Testis (tissue), 2 donors: ENCODE data around the gene TMEM271.

Source experiments
- POLR2A ChIP-seq: fragments of 450-650 bp; IDR thresholded peaks from one replicate; pipeline ENCODE4 v1.6.1; 2017; ENCODE audit warnings: antibody characterized with exemption, mild to moderate bottlenecking, moderate library complexity
- TF ChIP-seq, protein P1 (sequence below), 3 experiments: fragments of 450-650 bp in 2 of 3; fragments of 200-600 bp in 1 of 3; sonication (generic) in 1 of 3; IDR thresholded peaks; one replicate each; pipeline ENCODE4 v1.5.1; 2016 to 2019; ENCODE audit warnings: antibody characterized with exemption in 3 of 3, mild to moderate bottlenecking in 2 of 3, moderate library complexity in 1 of 3

DNA sequence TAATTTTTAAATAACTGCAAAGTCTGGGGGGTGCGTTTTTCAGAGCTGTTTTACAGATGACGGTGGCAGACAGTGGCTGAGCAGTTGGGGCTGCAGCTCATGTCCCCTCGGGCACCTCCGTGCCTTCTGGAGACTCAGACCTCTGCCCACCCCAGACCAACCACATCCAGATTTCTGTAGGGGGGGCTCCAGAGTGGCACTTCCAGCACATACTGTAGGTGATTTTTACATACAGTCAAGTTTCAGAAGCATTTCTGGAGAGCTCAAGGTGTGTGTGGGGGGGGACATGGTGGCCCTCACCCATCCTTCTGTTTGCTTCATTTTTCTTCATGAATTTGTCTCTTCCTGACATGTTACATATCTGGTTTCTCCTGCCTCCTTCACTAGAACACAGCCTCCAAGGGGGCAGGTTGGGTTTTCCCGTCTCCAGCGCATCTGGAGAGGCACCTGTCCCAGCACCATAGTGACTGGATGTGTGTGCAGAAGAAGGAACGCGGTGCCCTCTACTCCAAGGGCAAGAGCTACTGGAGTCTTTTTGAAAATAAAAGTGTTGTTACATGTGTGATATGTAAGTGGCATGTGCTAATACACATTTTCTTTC, 37.5 kb downstream of the TMEM271 start:
- TF ChIP-seq, protein P1, sequence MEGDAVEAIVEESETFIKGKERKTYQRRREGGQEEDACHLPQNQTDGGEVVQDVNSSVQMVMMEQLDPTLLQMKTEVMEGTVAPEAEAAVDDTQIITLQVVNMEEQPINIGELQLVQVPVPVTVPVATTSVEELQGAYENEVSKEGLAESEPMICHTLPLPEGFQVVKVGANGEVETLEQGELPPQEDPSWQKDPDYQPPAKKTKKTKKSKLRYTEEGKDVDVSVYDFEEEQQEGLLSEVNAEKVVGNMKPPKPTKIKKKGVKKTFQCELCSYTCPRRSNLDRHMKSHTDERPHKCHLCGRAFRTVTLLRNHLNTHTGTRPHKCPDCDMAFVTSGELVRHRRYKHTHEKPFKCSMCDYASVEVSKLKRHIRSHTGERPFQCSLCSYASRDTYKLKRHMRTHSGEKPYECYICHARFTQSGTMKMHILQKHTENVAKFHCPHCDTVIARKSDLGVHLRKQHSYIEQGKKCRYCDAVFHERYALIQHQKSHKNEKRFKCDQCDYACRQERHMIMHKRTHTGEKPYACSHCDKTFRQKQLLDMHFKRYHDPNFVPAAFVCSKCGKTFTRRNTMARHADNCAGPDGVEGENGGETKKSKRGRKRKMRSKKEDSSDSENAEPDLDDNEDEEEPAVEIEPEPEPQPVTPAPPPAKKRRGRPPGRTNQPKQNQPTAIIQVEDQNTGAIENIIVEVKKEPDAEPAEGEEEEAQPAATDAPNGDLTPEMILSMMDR (IDR thresholded peaks at IDR 0.05), result no peak
- no peak for TF ChIP-seq POLR2A
